Stimulated activated CD8-positive, alpha-beta memory T cell treated with anti-CD3 and anti-CD28 coated beads, Interleukin-12 subunit alpha, Interleukin-12 subunit beta, amount 100 ng/mL, for 4 hours (primary cell): ENCODE measurements around the gene HS3ST4.

Experiments used
- DNase-seq: peaks from one replicate; pipeline ENCODE4 v3.0.0-alpha.2; 2020; ENCODE audit warnings: low read depth

HS3ST4 gene

GRCh38 chr16:25827709-25828108 is 135.9 kb downstream of the HS3ST4 start:
- no peak for DNase-seq

DNA sequence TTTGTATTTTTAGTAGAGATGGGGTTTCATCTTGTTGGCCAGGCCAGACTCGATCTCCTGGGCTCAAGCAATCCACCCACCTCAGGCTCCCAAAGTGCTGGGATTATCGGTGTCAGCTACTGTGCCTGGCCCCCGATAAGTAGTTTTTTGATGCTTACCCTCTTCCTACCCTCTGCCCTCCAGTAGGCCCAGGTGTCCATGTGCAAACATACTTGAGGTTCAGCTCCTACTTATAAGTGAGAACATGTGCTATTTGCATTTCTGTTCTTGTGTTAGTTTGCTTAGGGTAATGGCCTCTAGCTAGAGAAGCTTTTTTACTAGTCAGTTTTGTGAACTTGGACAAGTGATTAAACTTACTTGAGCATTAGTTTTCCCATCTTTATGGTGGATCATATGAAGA is 136.8 kb downstream of the HS3ST4 start:
- DNase-seq = no peak

DNA sequence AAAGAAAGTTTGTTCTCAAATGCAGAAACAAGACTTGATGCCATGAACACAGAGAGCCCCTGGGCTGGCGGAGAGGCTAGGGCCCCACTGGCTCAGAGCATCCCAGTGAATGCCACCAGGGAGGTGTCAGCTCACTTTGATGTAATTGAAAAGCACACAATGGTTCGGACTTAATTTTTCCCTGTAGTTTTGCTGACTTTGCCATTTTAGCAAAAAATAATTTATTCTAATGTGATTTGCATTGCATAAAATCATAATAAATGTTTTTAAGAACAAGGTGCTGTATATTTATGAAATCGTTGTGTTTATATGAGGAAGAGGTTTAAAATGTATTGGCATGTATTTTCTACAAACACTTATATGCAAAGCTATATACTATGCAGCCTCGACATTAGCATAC is 140.5 kb downstream of the HS3ST4 start:
- no peak for DNase-seq

DNA sequence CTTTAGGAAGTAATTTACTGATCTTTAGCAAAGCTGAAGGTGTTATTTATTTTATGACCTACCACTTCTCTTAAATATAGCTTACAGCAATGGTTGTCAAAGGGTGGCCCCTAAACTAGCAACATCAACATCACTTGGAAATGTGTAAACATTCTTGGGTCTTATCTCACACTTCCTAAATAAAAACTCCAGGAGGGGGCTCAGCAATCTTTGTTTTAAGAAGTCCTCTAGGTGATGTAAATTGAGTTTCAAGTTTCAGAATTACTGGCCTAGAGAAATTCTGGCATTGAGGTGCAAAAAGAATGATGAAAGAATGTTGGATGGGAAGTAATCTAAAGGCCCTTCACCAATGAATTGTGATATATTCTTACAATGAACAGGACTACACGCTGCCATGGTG is 142.3 kb downstream of the HS3ST4 start:
- DNase-seq = no peak

DNA sequence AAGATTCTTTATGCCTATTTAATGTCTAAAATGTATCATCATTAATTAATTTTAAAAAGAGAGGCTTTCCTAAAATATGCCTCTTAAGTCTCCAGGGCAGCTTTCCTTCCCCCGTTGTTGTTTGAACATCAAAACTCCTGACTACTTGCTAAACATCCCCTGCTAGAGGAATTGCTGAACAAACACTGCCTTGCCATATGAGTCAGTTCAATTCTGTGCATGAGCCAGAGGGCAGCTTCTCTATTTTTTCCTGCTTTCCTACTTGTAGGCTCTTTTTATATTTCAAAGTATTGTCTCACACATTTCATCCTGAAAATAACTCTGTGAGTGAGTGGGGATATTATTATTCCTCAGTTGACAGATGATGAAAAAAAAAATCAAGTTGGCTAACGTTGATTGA is 143.4 kb downstream of the HS3ST4 start:
- no peak for DNase-seq

DNA sequence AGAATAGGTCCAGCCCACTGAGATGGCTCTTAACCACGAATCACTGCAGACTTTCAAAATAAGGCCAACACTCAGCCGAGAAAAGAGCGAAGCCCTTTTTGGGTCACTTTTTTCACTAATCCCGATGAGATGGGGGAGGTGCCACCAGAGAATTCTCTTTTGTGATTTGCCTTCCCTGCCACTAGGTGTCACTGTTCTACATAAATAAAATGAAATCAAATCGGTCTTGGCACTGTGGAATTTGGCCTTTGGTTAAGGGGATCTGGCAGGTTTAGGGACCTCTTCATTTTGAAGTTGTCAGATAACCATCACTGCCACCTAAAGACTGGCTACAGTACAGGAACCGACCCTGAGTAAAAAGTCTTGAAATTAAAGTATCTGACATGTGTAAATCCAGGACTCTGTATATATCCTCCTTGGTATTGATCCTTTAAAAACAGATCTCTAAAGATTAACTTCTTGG is 147.0 kb downstream of the HS3ST4 start:
- DNase-seq = no peak

DNA sequence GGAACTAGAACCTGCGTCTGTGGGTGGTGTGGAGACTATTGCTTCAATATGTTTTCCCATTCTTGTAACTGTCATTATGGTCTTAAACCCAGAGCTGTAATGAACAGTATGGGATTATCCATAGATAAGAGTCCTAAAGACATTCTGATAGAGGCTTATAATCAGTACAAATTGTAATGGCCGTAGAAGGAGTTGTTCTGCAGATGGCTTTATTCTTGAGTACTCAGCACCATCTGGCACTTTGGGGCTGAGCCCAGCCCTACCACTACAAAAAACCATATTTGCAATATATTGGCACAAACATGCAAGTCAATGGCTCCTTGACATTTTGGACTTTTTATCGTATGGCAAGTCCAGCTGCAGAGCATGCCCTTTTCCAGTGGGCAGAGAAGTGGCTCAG is 150.0 kb downstream of the HS3ST4 start:
- no peak for DNase-seq

DNA sequence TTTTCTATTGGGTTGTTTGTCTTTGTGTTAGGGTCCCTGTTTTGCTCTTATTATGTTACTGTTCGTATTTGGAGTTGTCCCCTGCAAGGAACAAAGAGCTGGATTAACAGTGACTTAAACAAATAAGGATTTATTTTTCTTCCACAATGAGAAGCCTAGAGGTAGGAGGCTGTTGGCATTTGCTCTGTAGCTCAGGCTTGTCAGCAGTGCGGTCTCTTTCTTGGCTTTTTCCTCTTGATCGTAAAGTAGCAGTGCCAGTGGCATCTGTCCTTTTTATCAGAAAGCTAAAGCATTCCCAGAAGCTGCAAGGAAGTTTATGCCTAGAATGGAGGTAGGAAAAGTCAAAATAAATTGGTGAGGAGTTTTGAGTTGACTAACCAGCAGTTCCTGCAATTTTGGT is 154.1 kb downstream of the HS3ST4 start:
- DNase-seq = no peak

DNA sequence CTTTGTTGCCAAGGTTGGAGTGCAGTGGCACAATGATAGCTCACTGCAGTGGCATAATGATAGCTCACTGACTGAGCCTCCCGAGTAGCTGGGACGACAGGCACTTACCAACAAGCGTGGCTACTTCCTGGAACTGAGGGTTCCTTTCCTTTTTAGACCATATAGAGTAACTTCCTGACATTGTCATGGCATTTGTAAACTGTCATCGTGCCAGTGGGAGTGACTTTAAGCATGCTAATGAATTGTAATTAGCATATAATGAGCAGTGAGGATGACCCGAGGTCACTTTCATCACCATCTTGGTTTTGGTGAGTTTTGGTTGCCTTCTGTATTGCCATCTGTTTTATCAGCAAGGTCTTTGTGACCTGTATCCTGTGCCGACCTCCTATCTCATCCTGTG is 162.4 kb downstream of the HS3ST4 start:
- no peak for DNase-seq

- DNase-seq = no peak
Observed at GRCh38 chr16:25855063-25855462, 163.3 kb downstream of the HS3ST4 start.

DNA sequence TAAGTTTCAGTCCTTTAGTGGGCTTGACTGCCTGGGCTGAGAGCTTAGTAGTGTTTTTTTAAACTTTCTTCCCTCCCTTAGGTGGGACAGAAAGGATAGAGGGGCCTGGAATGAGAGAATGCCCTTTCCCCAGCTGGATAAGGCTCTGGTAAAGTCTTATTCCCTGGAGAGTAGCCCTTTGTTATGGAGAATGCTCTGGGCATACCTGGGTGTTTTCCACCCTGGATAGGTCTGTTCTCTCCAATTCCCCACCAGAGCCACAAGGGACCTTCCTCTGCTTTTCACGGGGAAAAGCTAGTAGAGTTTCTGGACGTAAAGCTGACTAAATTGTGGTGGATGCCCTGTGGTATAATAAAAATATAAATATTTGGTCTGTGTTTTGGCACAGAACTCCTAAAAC is 164.1 kb downstream of the HS3ST4 start:
- no peak for DNase-seq

GRCh38 chr16:25859645-25860044 is 167.9 kb downstream of the HS3ST4 start:
- DNase-seq = no peak

- no peak for DNase-seq
Observed at GRCh38 chr16:25867041-25867440, 175.3 kb downstream of the HS3ST4 start.

DNA sequence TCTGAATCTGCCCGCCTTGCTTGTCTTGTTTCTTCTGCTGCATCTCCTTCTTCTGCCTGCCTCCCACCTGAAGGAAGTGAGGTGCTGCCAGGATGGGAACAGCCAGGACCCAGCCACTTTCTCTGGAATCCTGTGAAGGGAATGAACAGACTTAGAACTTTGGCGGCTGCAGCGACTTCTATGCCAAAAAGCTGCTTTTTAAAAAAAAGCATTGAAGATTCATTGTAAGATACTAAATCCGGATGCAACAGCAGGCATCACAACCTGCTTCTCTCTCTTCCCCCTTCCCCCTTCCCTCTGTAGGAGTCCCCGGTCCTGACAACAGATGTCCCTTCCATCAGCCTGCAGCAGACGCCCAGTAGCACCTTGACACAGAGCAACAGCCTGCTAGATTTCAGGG is 176.3 kb downstream of the HS3ST4 start:
- DNase-seq = no peak

GRCh38 chr16:25868706-25869370 is 177.1 kb downstream of the HS3ST4 start:
- DNase-seq = no peak

GRCh38 chr16:25872369-25873070 is 180.8 kb downstream of the HS3ST4 start:
- no peak for DNase-seq

DNA sequence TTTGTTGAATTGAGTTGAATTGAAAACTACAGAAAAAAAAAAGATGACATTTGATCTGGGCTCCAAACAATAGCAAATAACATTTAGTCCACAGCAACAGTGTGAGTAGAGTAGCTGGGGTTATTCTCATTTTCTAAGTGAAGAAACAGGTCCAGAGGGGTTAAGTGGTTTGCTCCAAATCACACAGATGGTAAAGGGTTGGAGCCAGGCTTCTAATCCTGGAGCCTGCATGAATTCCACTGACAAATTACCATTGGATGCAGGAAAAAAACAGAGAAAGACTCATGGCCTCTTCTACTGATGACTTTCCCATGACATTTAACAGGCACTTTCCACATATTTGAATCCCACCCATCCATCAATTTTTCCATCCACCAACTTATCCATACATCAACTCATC is 182.4 kb downstream of the HS3ST4 start:
- DNase-seq = no peak

- no peak for DNase-seq
Observed at GRCh38 chr16:25875956-25876598, 184.3 kb downstream of the HS3ST4 start.

GRCh38 chr16:25877103-25877502 is 185.3 kb downstream of the HS3ST4 start:
- no peak for DNase-seq

DNA sequence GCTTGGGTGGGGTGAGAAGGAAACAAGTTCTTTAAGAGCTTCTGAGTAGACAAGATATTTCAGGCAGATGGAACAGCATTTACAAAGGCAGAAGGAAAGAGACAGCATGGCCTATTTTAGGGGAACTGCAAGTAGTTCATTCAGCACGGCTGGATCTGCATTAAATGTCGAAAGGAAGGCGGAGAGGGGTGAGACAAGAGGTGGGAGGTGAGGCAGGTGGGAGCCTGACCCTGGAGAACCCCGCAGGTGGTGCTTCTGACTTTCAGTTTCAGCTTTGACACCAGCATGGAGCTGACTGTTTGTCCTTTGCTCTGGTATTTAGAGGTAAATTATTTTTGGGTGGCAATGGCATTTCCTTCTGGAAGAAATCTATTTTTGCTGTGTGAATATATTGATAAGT is 194.8 kb downstream of the HS3ST4 start:
- no peak for DNase-seq

- DNase-seq = no peak
Observed at GRCh38 chr16:25888868-25889267, 197.1 kb downstream of the HS3ST4 start.

- DNase-seq = no peak
Observed at GRCh38 chr16:25893332-25893731, 201.6 kb downstream of the HS3ST4 start.

GRCh38 chr16:25894093-25894492 is 202.3 kb downstream of the HS3ST4 start:
- DNase-seq = no peak
